HUES48 (cell line): Measurements from ENCODE around the gene KLK1.
"Not testable (repeated sequence)": the region's sequence is repeated elsewhere in the genome, so short reads cannot be mapped to it uniquely, and the experiment has no call there.

Experiments used
- H3K27ac ChIP-seq: one replicate; pipeline ENCODE4 v1.7.0; 2013; ENCODE audit warnings: low read depth, low read length, inconsistent platforms
- H3K27me3 ChIP-seq: 2 replicates; pipeline ENCODE4 v1.6.1; 2013; ENCODE audit warnings: mild to moderate bottlenecking, low read length; ENCODE audit not compliant: control insufficient read depth, insufficient read depth
- H3K36me3 ChIP-seq: 2 replicates; pipeline ENCODE4 v1.6.1; 2013; ENCODE audit warnings: low read length; ENCODE audit not compliant: control insufficient read depth, insufficient read depth
- H3K4me1 ChIP-seq: 2 replicates; pipeline ENCODE4 v1.6.1; 2013; ENCODE audit warnings: mild to moderate bottlenecking, low read length; ENCODE audit not compliant: control insufficient read depth, insufficient read depth
- H3K4me3 ChIP-seq: 2 replicates; pipeline ENCODE4 v1.5.1; 2013; ENCODE audit warnings: mild to moderate bottlenecking, low read depth, low read length
- H3K9ac ChIP-seq: 2 replicates; pipeline ENCODE4 v1.6.1; 2013; ENCODE audit warnings: mild to moderate bottlenecking, low read depth, low read length, moderate library complexity
- H3K9me3 ChIP-seq: 2 replicates; pipeline ENCODE4 v1.6.1; 2013; ENCODE audit warnings: low read length; ENCODE audit not compliant: control insufficient read depth, insufficient read depth

Gene KLK1

DNA sequence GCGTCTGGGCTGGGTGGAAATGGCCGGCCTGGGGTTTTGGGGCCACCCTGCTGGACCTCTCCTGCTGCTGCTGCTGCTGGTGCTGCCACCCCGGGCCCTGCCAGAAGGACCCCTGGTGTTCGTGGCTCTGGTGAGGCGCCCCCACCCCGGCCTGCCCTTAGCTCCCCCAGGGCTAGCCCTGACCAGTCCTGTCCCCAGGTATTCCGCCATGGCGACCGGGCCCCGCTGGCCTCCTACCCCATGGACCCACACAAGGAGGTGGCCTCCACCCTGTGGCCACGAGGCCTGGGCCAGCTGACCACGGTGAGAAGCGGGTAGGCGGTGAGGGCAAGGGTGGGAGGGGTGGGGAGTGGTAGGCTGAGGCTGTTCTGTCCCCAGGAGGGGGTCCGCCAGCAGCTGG, 33.2 kb downstream of the KLK1 start, which contains the start of gene ACP4:
ACP4 (plus strand) TSS at position 20 of the 400 bp plus-strand sequence; CDS start at position 20, 0 bp downstream.
- Histone ChIP-seq H3K27me3 (no peaks in the 10 kb centered on the region; the same call in 1 of the 2 replicates), H3K27ac (no peak within 1 kb of the TSS), H3K9me3 (no peaks in the 10 kb centered on the region), H3K9ac (no peak within 1 kb of the TSS), H3K36me3 (no peaks in the 10 kb centered on the region), H3K4me3 (no peak within 1 kb of the TSS), H3K4me1 (peaks cover 8% of the 10 kb centered on the region; the same call in 1 of the 2 replicates)

DNA sequence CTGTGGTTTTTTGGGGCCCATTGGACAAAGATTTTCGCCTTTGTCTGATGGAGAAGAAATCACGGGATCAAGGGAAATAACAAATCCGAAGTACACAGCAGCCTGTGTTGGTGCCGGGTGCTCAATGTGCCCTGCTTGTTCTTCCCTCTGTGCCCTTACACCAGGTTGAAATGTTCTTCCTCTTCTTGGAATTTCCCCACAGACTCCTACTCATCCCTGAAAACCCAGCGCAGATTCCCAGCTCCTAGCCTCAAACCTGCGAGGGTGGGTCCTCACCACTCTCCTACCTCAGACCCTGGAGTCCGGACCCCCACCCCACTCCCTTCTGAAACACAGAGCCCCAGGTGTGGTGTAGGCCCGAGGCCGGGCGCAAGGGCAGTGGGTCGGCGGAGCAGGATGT, 38.3 kb downstream of the KLK1 start:
- Histone ChIP-seq H3K27me3 (peaks cover 2% of the 10 kb centered on the region), H3K9ac (no peak overlapping the region)

DNA sequence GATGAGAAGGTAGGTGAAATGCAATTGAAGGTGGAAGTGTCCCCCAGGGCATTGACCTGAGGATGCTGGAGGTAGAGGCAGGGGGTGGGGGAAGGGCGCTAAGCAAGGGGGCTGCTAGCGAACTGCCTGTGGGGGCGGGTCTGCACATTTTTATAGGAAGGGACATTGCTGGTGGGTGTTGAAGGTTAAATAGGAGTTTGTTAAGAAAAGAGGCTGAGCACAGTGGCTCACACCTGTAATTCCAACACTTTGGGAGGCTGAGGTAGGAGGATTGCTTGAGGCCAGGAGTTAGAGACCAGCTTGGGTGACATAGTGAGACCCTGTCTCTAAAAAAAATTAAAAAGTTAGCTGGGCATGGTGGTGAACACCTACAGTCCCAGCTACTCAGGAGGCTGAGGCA, 38.9 kb downstream of the KLK1 start:
- peaks cover 9% of the 10 kb centered on the region for H3K27me3 ChIP-seq

More for the DNA sequence above, 38.3 kb downstream of the KLK1 start:
- Histone ChIP-seq H3K4me1 (no peaks in the 10 kb centered on the region), H3K36me3 (no peaks in the 10 kb centered on the region), H3K27ac (no peak overlapping the region), H3K9me3 (no peaks in the 10 kb centered on the region), H3K4me3 (no peak overlapping the region)

DNA sequence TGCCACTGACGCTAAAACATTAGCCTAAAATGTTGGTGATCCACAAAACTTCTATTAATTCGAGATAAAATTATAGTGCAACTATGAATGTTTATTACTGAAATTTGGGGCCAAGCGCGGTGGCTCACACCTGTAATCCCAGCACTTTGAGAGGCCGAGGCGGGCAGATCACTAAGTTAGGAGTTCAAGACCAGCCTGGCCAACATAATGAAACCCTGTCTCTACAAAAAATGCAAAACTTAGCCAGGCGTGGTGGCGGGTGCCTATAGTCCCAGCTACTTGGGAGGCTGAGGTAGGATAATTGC, 39.8 kb downstream of the KLK1 start:
- H3K9me3 ChIP-seq, H3K4me3 ChIP-seq, H3K4me1 ChIP-seq, H3K36me3 ChIP-seq, H3K9ac ChIP-seq, H3K27ac ChIP-seq: not testable (repeated sequence)
- H3K27me3 ChIP-seq, result peaks cover 18% of the 10 kb centered on the region

More for the DNA sequence above, 38.9 kb downstream of the KLK1 start:
- H3K9me3 ChIP-seq, result no peaks in the 10 kb centered on the region
- H3K9ac ChIP-seq, result no peak overlapping the region
- no peaks in the 10 kb centered on the region for H3K4me1 ChIP-seq
- no peak overlapping the region for H3K27ac ChIP-seq
- H3K36me3 ChIP-seq, result no peaks in the 10 kb centered on the region
- H3K4me3 ChIP-seq, result no peak overlapping the region

DNA sequence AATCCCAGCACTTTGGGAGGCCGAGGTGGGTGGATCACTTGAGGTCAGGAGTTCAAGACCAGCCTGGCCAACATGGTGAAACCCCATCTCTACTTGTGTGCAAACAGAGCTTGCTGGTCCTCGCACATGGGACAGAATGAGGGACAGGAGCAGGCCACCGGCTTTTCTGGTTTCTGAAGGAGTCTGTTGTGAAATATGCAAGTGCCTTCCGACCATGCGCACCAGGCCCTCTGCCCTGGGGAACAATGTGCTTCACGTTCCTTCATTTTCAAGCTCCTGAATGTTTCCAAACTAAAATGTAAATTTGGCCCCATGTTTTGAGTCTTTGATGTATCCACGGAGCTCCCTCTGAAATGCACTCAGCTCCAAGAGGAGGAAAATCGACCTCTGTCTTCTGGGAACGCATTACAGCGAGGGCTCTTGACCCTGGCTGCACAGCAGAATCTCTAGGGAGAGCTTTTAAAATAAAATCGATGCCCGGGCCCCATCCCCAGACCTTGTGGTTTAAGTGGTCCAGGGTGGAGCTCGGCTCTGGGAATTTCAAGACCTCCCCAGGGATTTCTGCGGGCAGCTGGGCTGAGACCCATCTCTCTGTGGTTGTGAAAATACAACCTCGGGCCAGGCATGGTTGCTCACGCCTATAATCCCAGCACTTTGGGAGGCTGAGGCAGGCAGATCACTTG, 42.7 kb downstream of the KLK1 start:
- no peaks in the 10 kb centered on the region for H3K9me3 ChIP-seq
- H3K36me3 ChIP-seq, result no peaks in the 10 kb centered on the region
- no peak overlapping the region for H3K27ac ChIP-seq
- no peak overlapping the region for H3K4me3 ChIP-seq
- peaks cover 46% of the 10 kb centered on the region for H3K27me3 ChIP-seq
- H3K9ac ChIP-seq, result no peak overlapping the region
- H3K4me1 ChIP-seq, result peaks cover 5% of the 10 kb centered on the region; the same call in 1 of the 2 replicates

DNA sequence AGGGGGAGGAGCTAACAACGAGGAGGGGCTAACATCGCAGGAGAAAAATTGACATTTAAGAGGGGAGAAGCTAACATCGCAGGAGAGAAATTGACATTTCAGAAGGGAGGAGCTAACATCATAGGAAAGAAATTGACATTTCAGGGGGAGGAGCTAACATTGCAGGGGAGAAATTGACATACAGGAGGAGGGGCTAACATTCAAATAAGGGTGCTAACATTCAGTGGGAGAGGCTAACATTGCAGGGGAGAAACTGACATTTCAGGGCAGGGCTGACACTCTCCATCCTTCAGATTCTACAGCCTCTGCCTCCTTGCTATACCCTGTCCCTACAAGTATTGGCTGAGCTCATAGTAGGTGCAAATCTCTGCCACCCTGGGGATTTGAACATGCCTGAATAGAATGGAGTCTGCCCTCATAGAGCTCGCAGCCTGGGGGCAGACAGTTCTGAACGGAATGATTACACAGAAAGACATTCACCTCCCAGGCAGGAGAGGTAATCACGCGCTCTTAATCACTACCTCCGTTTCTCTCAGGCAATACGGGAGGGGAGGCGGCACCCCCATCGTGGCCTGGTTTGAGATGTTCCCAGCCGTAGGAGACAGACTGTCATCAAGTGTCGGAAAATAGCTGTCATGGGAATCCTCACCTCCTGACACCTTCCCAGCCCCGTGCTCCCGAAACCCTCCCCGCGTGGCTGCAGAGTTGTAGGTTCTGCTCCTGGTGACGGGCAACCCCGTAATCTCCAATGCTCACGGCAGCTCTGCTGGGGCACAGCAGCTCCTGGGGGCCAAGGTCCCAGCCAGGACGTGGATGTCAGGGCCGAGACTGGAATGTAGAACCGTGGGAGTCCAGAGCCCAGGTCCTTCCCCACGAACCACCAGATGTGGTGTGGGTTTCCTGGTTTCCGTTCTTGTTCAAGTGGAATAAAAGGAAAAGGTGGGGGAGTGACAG, 43.8 kb downstream of the KLK1 start:
- no peaks in the 10 kb centered on the region for H3K9me3 ChIP-seq
- H3K9ac ChIP-seq, result no peak overlapping the region
- peaks cover 49% of the 10 kb centered on the region for H3K27me3 ChIP-seq
- H3K27ac ChIP-seq, result no peak overlapping the region
- H3K4me1 ChIP-seq, result peaks cover 5% of the 10 kb centered on the region; the same call in 1 of the 2 replicates
- H3K36me3 ChIP-seq, result no peaks in the 10 kb centered on the region
- H3K4me3 ChIP-seq, result no peak overlapping the region

DNA sequence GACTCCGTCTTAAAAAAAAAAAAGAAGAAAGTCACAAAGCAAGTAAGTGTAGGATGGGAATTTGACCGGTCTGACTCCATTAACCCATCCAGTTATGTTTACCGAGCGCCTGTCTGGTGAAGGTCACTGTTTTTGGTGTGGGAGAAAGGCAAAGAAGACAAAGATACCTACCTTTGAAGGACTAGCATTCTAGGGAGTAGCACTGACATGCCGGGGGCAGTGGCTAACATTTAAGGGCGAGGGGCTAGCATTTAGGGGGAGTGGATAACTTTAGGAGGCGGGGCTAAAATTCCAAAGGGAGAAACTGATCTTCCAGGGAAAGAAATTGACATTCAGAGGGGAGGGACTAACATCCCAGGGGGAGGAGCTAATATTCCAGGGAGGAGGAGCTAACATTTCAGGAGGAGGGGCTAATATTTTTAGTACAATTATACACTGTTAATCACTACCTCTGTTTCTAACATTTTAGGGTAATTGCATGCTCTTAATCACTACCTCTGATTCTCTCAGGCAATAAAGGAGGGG, 44.6 kb downstream of the KLK1 start:
- Histone ChIP-seq H3K36me3 (no peaks in the 10 kb centered on the region), H3K4me1 (peaks cover 5% of the 10 kb centered on the region; the same call in 1 of the 2 replicates), H3K9me3 (no peaks in the 10 kb centered on the region), H3K4me3 (no peak overlapping the region), H3K27me3 (peaks cover 49% of the 10 kb centered on the region), H3K27ac (no peak overlapping the region), H3K9ac (no peak overlapping the region)

DNA sequence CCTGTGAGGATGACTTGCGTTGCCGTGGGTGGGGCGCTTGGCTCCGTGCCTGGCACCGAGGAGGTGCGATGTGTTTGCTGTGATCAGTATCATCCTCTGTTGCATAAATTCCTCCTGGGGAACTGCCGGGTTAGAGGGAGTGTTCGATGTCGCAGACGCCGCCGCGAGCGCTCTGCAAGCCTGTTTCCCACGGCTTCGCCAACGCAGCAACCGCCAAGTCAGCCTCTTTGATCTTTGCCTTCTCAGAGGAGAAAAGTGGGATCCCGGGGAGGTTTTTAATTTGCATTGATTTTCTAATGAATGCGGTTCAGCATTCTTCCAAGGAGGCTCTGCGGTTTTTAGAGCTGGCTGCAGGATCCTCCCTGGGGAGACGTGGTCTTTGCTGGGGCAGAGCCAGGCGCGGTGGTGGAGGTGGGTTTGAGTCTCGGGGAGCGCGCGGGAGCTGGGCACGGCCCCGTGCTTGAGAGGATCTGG, 45.7 kb downstream of the KLK1 start:
- Histone ChIP-seq H3K4me3 (peak overlapping the region; percentile 1; the same call in 1 of the 2 replicates), H3K36me3 (no peaks in the 10 kb centered on the region), H3K27me3 (peaks cover 49% of the 10 kb centered on the region), H3K27ac (peak overlapping the region; percentile 48), H3K9me3 (no peaks in the 10 kb centered on the region), H3K9ac (no peak overlapping the region), H3K4me1 (peaks cover 5% of the 10 kb centered on the region; the same call in 1 of the 2 replicates)

DNA sequence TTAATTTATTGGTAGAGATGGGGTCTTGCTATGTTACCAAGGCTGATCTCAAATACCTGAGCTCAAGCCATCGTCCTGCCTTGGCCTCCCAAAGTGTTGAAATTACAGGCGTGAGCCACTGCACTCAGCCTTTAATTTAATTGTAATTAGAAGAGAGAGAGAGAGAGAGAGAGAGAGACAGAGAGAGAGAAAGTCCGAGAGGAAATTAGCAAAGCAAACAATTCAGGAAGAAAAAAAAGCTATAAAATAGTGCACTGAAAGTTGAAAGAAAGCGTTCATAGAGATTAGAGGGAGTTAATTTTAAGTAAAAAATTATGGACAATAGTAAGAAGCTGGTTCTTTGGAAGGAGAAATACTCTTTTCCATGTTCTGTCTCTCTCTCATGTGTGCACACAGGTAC, 46.3 kb downstream of the KLK1 start:
- Histone ChIP-seq H3K36me3 (no peaks in the 10 kb centered on the region), H3K4me3 (no peak overlapping the region), H3K9ac (no peak overlapping the region), H3K9me3 (no peaks in the 10 kb centered on the region), H3K27me3 (peaks cover 49% of the 10 kb centered on the region), H3K4me1 (peaks cover 5% of the 10 kb centered on the region; the same call in 1 of the 2 replicates), H3K27ac (no peak overlapping the region)

DNA sequence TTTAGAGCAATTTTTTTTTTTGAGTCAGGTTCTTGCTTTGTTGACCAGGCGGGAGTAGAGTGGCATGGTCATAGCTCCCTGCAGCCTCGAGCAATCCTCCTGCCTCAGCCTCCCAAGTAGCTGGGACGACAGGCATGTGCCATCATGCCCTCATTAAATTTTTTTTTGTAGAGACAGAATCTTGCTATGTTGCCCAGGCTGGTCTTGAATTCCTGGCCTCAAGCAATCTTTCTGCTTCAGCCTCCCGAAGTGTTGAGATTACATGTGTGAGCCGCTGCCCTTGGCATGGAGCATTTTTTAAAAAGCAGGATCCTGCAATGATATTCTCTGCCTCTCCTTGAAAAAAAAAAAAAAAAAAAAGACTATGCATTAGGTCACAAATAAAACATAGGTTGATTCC, 47.5 kb downstream of the KLK1 start:
- H3K9ac ChIP-seq, result no peak overlapping the region
- no peaks in the 10 kb centered on the region for H3K9me3 ChIP-seq
- peaks cover 49% of the 10 kb centered on the region for H3K27me3 ChIP-seq
- no peak overlapping the region for H3K4me3 ChIP-seq
- no peaks in the 10 kb centered on the region for H3K36me3 ChIP-seq
- peaks cover 5% of the 10 kb centered on the region; the same call in 1 of the 2 replicates for H3K4me1 ChIP-seq
- no peak overlapping the region for H3K27ac ChIP-seq
